Stimulated activated CD4-positive, alpha-beta T cell treated with anti-CD3 and anti-CD28 coated beads, Interleukin-1b, Interleukin-23, amount 100 ng/mL, for 4 hours (primary cell): Measurements from ENCODE around the gene CDC42EP4.
"Not testable (repeated sequence)": the region's sequence is repeated elsewhere in the genome, so short reads cannot be mapped to it uniquely, and the experiment has no call there.

Experiments used
- DNase-seq, 2 donors: peaks; one replicate each; pipeline ENCODE4 v3.0.0-alpha.2; 2020; ENCODE audit warnings: low read depth in 2 of 2

CDC42EP4 gene

DNA sequence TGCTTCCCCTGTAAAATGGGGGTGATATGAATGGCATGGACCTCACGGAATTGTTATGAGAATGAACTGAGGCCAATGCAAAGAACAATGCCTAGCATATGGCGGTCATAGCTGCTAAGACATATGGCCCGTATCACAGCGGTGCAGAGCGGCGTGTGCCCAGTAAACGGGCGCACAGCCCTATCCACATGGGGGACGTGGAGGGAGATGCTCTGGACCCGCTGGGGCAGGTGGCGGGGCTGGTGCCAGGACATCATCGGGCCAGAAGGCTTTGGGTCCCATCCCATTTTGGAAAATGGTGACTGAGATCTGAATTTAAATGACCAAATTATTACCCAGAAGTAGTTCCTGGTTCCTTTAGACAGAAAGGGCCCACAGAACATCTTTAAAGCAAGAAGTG, 31.6 kb downstream of the CDC42EP4 start:
- no peak for DNase-seq

DNA sequence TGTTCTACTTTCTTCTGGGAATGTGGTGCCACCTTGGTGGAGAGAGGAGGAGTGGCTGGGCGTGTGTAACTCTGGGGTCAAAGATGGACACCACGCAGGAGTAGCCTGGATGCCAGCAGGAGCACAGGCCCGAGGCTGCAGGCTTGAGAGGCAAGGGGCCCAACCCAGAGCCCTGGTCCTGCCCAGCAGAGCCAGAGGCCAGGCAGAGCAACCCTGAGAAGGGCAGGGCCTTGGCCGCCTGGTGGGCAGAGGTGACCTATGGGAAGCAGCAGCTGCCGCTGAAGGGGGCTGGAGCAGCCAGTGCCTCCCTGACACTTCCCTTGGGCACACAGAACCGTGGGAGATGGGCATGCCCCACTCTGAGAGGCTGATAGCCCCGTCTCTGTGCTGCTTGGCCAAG, 32.1 kb downstream of the CDC42EP4 start:
- DNase-seq = no peak

DNA sequence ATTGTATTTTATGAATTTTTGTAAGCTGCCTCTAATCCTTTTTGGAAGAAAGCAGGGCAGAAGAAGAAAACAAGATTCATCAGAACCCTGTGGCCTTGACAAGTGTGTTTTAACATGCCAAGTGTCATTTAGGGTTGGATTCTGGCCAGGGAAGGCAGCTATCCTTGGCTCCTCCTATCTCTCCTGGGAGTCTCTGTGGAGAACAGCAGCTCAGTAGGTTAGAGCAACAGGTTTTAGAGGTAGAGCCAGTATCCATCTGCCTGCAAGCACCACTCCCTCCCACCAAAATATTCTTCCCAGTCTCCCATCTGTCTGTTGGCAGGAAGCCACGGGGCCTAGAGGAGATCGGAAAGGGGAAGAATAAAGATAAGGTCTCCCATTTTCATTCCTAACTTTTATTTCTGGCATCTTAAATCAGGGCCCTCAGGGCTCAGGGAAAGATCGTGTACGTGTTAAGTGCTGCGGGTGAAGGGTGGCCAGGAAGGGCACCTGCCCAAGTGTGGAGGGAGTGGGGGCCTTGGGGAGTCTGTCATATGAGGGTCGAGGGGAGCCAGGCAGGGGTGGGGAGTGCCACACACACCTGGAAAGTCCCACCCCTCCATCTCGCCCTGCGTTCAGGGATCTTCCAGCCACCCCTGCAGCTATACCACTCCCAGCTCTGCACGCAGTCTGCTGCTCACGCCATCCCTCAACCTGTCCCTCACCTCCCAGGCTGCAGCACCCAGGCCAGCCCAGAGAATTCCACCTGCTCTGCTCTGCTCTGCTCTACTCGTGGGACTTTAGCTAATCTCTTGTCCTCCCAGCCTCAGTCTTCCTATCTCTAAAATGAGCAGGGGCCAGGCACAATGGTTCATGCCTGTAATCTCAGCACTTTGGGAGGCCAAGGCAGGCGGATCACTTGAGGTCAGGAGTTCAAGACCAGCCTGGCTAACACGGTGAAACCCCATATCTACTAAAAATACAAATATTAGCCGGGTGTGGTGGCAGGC, 33.0 kb downstream of the CDC42EP4 start:
- no peak for DNase-seq

DNA sequence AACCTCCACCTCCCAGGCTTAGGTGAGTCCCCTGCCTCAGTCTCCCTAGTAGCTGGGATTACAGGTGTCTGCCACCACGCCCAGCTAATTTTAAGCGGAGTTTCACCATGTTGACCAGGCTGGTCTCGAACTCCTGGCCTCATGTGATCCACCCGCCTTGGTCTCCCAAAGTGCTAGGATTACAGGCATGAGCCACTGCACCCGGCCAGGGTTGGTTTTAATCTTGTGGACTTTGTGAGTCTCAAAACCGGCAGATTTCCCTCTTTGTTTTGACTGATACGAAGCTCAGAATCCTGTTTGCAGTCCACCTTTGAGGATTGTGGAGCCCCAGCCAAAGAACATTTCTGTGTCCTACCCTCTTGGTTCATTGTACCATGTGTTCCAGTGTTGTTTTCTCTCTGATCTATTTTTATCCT, 33.7 kb downstream of the CDC42EP4 start:
- DNase-seq = no peak

DNA sequence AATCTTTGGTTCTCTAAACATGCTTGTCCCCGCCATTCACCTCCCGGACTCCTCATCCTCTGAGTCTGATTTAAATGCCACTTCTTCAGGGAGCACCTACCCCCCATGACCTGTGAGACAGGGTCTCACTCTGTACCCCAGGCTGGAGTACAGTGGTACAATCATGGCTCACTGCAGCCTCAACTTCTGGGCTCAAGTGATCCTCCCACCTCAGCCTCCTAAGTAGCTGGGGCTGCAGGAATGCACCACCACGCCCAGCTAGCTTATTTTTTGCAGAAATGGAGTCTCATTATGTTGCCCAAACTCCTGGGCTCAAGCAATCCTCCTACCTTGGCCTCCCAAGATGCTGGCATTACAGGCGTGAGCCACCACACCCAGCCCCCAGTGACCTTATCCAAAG, 37.3 kb downstream of the CDC42EP4 start:
- DNase-seq = no peak

DNA sequence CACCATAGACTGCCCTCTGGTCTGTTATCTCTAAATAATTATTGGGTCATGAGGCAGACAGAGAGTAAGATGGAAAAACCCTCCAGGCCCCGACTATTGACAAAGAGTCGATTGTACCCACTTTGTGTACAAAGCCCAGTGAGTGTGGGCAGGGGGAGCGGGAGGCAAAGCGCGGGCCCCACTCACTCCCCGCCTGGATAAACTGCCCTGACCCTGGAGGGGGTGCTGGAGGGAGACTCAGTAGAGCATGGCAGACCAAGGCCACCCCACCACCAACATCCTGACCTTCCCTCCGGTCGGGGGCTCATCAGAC, 38.9 kb downstream of the CDC42EP4 start:
- no peak for DNase-seq

DNA sequence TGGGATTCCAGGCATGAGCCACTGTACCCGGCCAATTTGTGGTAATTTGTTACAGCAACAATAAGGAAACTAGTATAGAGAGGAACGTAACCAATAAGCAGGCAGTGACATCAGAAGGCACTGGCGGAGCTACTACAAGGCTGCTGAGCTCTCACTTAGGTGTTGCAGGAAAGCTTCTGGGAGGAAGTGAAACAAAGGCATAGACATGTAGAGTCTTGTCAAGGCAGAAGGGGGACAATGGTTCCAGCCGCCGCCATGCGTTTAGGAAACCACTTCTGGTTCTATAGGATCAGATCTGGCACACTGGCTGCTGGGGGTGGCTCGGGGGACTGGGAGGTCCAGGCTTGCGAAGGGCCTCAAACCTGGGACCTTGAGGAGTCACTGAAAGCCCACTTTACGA, 40.7 kb downstream of the CDC42EP4 start:
- DNase-seq = no peak

DNA sequence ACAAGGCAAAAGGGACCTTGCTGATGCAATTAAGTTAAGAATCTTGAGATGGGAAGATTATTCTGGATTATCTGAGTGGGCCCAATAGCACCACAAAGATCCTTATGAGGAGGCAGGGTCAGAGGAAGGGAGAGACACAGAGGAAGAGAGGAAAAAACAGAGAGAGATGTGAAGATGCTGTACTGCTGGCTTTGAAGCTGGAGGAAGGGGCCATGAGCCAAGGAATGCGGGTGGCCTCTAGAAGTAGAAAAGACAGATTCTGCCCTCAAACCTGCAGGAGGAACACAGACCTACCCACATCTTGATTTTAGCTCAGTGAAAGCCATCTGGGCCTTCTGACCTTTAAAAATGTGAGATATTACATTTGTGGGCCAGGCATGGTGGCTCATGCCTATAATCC, 42.0 kb downstream of the CDC42EP4 start:
- no peak for DNase-seq

DNA sequence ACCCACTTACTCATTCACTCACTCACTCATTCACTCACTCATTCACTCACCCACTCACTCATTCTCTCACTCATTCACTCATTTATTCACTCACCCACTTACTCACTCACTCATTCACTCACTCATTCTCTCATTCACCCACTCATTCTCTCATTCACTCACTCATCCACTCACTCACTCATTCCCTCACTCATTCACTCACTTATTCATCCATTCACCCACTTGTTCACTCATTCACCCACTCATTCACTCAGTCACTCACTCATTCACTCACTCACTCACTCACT, 42.5 kb downstream of the CDC42EP4 start:
- DNase-seq = no peak

DNA sequence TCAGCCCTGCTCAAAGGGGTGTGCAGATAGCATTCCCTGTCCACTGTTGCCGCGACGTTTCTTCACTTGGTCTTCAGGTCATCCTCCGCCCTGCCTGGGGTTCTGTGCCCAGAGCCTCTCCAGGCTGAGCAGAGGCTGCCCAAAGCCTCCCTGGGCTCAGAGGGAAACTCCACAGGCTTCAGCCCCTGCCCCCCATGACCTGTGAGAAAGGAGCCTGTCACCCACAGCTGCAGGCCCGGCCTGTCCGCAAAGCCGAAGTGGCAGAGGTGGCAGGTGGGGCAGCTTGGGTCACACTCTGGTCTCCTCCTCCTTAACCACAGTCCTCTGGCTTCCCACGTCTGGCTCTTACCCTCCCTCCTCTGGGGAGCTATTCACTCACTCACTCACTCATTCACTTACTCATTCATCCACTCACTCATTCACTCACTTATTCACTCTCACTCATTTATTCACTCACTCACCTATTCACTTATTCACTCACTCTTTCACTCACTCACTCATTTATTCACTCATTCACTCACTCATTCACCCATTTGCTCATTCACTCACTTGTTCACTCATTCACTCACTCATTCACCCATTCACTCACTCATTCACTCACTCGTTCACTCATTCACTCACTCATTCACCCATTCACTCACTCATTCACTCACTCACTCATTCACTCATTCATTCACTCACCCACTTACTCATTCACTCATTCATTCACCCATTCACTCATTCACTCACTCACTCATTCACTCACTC, 43.0 kb downstream of the CDC42EP4 start:
- no peak for DNase-seq

DNA sequence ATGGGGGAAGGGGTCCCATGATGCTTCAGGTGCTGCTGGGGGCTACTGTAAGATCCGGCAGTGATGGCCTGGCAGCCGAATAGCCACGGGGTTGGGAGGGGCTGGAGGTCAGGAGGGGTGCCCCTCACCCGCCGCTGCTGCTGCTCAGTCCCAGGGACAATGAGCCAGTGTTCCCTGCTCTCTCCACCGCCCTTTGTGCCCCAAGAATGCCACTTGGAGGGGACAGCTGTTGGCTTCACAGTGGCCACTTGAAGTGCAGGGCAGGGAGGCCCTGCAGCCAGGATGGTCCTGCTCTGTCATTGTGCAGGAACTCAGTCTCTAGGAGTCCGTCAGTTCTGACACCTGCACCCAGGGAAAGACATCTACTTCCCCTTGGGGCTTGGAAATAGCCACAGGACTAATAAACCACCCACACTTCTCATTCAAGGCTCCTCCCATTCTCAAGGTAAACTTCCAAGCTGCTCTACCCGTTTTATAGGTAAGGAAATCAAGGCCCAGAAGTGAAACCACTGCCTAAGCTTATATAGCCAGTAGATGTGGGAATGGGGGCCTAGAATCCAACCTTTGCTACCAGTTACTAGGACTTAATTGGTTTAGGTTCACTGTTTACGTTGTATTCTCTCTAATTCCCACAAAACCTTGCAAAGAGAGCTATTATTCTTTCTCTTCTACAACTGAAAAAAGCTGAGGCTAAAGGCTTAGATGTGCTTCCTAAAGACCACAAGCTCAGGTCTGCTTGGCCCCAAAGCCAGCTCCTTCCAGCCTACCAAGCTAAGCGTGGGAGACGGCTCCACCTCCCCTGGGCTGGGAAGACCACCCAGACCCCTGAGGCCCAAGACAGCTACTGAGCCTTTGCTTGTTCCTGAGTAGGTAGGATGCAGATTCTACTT, 43.9 kb downstream of the CDC42EP4 start:
- no peak for DNase-seq

DNA sequence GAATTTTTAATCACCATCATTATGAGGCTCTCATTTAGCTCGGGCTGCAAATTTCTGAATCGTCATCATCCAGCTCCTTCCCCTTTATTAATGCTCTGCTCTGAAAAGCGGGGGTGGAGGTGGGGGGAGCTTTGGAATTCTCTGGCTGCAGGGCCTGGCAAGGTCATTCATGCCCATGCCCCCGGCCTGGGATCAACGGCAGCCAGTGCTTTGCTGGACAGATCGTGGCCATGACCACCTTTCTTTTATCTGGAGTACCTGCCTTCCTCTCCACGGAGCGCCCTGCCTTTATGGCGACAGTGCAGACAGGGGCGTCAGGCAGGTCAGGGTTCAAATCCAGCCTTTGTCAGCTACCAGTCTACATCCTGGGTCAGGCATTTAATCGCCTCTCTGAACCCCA, 45.0 kb downstream of the CDC42EP4 start:
- DNase-seq = no peak

DNA sequence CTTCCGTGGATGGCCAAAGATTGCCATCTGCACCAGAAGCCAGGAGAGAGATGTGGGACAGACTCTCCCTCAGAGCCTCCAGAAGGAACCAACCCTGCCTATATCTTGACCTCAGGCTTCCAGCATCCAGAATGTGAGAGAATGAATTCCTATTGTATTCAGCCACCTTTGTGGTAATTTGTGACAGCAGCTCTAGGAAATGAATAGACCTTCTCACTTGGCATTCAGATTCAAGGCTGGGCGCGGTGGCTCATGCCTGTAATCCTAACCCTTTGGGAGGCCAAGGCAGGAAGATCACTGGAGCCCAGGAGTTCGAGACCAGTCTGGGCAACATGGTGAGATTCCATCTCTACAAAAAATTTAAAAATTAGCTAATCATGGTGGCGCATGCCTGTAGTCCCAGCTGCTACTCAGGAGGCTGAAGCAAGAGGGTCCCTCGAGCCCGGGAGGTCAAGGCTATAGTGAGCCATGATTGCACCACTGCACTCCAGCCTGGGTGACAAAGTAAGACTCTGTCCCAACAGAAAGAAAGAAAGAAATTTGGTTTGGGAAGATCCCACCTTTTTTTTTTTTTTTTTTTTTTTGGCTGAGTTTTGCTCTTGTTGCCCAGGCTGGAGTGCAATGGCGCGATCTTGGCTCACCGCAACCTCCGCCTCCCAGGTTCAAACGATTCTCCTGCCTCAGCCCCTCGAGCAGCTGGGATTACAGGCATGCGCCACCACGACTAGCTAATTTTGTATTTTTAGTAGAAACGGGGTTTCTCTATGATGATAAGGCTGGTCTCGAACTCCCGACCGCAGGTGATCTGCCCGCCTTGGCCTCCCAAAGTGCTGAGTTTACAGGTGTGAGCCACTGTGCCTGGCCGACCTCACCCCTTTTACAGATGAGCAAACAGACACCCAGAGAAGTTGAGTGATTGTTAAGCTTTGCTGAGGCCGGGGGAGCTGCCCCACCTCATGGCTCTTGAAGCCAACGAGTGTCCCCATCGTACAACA, 45.9 kb downstream of the CDC42EP4 start:
- no peak for DNase-seq

DNA sequence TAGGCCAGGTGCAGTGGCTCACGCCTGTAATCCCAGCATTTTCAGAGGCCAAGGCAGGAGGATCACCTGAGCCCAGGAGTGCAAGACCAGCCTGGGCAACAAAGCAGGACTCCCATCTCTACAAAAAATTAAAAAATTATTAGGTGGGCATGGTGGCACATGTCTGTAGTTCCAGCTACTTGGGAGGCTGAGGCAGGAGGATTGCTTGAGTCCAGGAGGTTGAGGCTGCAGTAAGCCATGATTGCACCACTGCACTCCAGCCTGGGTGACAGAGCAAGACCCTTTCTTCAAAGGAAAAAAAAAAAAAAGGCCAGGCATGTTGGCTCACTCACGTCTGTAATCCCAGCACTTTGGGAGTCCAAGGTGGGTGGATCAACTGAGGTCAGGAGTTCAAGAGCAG, 47.4 kb downstream of the CDC42EP4 start:
- not testable (repeated sequence) for DNase-seq

DNA sequence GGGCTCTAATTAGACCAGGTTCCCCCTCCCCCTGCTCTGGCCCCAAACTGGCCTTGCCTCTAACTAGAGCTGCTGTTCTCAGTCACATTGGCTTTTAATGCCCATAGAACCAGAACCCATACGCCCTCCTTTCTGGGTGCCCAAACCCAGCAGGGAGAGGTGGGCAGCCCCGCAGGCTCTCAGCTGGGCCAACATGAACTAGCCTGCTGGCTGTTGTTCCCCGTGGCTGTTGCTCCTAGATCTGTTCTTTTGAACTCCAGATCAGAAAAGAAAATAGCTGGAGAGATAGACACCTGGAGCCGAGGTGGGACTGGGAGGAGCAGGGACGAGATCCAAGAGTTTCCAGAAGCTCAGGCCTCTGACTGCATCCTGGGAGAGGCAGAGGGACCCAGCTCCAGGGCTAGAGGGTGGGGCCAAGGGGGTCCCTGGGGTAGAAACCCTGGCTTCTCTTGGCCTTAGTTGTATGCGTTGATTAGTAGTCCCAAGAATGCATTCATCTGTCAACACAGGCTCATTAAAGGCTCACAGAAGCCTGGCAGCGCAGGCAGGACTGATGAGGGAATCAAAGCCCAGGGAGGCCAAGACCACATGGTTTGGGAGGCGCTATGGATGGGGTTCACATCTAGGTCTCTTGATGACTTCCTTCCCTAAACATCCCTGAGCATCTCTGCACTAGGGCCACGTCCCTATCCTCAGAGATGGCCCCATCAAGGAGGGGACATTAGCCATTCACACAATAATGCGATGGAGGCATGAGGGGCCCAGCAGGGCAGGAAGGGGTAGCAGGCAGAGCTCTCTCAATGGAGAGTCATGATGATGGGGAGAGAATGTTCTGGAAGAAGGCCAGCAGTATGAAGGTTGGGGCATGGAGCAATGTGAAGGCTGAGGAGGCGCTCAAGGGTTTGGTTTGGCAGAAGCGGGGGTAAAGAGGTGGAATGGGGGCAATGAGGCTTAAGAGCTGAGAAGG, 48.8 kb downstream of the CDC42EP4 start:
- no peak for DNase-seq

DNA sequence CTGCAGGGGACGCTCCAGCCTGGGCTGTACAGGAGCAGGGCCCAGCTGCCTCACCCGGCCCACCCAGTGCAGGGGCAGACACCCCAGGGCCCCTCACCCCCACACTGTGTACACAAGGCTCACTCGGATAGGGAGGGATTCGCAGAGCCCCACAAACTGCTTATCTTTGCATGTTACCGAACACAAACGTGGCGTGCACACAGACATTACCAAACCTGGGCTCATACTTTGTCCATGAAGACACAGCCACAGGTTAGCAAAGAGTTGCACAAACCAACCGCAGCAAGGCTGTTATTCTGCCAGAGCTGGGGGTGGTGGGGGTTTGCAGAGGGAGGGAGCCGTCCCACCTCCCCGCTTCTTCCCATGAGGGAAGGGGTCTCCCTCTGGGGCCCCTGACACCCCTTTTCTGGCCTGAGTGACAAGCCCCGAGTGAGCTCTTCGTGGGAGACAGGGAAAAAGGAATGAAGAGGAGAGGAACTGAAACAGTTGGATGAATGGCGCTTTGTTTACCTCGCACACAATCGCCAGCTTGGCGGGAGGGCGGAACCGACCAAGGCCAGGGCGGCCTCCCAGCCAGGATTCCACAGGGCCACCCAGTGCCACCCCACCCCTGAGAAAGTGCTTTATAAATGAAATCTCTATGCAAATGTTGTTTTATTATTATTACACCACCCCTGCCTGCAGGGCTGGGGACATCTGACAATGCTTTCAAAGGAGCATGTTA, 49.7 kb downstream of the CDC42EP4 start:
- no peak for DNase-seq

DNA sequence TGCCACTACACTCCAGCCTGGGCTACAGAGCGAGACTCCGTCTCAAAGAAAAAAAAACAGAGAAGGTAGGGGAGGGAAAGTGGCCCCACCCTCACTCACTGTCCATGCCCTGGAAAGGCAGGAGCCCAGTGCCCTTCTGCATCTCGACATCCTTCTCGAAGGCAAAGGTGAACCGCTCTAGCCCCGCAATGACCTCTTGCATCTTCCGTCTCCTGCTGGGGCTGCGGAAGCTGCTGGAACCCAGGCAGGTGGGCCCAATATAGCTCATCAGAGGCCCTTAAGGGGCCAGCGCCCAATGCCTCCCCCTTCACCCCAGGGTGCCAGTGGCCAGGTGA, 50.2 kb downstream of the CDC42EP4 start, which contains the start of gene CPSF4L:
Gene CPSF4L (minus strand): TSS at position 264 of the 335 bp plus-strand sequence. CDS start 62 bp downstream, at position 202.
- DNase-seq = no peak

DNA sequence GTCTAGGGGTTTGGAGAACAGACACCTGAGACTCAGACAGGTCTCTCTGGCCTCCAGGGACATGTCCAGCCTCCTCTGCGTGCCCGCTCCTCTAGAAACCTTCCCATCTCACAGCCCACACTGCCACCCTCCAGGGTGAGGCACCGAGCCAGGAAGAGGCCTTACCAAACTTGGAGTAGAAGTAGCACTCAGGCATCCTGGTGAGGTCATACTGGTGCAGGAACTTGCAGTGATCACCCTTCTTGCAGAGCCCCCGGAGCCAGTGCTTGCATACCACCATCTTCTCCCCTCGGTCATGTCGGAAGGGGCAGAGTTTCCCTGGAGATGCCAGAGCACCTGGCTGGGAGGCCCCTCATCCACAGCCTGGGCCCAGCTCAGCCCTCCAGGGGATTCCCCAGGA, 54.3 kb downstream of the CDC42EP4 start:
- no peak for DNase-seq

DNA sequence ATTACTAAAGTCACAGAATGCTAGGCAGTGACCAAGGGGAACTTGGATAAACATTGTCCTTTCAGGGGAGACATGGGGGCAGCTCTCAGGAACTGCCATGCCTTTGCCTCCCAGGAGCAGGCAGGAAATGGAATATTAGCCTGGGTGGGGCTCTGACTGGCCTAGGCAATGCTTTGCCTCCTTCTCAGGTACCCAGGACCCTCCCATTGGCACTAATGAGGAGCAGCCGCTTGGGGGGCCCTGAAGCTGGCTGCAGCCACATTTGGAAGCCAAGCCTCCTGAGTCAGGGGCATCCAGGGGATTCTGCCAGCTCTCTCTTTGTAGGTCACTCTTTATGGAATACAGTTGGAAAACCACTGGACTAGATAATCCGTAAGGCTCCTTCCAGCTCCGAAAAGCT, 55.6 kb downstream of the CDC42EP4 start:
- DNase-seq = no peak
